Measurements from ENCODE around the gene TAP1.

DNA sequence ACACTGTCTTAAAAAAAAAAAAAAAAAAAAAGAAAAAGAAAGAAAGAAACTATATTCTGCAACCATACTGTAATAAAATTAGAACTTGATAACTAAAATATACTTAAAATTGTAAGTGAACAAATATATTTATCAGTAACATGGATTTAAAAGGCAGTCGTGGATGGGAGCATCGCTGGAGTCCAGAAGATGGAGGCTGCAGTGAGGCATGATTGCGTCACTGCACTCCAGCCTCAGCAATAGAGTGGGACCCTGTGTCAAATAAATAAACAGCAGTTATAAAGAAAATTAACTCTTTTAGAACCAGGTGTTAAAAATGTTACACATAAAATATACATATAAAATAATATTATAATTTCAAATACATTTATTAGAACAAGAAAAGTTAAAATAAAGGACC lies 9.2 kb upstream of the TAP1 start:
- TF ChIP-seq, protein P1, sequence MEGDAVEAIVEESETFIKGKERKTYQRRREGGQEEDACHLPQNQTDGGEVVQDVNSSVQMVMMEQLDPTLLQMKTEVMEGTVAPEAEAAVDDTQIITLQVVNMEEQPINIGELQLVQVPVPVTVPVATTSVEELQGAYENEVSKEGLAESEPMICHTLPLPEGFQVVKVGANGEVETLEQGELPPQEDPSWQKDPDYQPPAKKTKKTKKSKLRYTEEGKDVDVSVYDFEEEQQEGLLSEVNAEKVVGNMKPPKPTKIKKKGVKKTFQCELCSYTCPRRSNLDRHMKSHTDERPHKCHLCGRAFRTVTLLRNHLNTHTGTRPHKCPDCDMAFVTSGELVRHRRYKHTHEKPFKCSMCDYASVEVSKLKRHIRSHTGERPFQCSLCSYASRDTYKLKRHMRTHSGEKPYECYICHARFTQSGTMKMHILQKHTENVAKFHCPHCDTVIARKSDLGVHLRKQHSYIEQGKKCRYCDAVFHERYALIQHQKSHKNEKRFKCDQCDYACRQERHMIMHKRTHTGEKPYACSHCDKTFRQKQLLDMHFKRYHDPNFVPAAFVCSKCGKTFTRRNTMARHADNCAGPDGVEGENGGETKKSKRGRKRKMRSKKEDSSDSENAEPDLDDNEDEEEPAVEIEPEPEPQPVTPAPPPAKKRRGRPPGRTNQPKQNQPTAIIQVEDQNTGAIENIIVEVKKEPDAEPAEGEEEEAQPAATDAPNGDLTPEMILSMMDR (IDR thresholded peaks at IDR 0.05; ENCODE audit: insufficient read depth, low read length), result no peak
- TF ChIP-seq, protein P2, sequence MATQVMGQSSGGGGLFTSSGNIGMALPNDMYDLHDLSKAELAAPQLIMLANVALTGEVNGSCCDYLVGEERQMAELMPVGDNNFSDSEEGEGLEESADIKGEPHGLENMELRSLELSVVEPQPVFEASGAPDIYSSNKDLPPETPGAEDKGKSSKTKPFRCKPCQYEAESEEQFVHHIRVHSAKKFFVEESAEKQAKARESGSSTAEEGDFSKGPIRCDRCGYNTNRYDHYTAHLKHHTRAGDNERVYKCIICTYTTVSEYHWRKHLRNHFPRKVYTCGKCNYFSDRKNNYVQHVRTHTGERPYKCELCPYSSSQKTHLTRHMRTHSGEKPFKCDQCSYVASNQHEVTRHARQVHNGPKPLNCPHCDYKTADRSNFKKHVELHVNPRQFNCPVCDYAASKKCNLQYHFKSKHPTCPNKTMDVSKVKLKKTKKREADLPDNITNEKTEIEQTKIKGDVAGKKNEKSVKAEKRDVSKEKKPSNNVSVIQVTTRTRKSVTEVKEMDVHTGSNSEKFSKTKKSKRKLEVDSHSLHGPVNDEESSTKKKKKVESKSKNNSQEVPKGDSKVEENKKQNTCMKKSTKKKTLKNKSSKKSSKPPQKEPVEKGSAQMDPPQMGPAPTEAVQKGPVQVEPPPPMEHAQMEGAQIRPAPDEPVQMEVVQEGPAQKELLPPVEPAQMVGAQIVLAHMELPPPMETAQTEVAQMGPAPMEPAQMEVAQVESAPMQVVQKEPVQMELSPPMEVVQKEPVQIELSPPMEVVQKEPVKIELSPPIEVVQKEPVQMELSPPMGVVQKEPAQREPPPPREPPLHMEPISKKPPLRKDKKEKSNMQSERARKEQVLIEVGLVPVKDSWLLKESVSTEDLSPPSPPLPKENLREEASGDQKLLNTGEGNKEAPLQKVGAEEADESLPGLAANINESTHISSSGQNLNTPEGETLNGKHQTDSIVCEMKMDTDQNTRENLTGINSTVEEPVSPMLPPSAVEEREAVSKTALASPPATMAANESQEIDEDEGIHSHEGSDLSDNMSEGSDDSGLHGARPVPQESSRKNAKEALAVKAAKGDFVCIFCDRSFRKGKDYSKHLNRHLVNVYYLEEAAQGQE (IDR thresholded peaks at IDR 0.05; ENCODE audit: insufficient replicate concordance, low read depth), result no peak
- TF ChIP-seq POLR2AphosphoS5 (IDR thresholded peaks at IDR 0.05; ENCODE audit: low read depth), result no peak
- no peak for TF ChIP-seq SPI1 (IDR thresholded peaks at IDR 0.05; ENCODE audit: borderline replicate concordance, low read depth)
- TF ChIP-seq GABPA (IDR thresholded peaks at IDR 0.05; ENCODE audit: low read depth), result no peak
